Right ventricle myocardium inferior (tissue), 1 donor: ENCODE measurements around the gene IMPA2. TPM values are rescaled to one million over a fixed set of nuclear protein-coding genes. Genes with fewer than 3 reads are reported as not detected.
"Not testable (repeated sequence)": the region's sequence is repeated elsewhere in the genome, so short reads cannot be mapped to it uniquely, and the experiment has no call there.

Experiments
- ATAC-seq: fragments of 200-7000 bp; cut with Tn5 transposase; one replicate; pipeline ENCODE4 v1.9.1; 2020; ENCODE audit warnings: mild to moderate bottlenecking, moderate library complexity
- DNase-seq: peaks from one replicate; pipeline ENCODE4 v3.0.0; 2021; ENCODE audit errors: missing footprints
- intact Hi-C: fragments of 100-400 bp; cut with DNase I; formaldehyde crosslinking; loops from one replicate; pipeline ENCODE4 v1.11.0; 2022
- total RNA-seq: library from RNA; stranded (reverse); fragmentation: NEBNext Ultra II Directional; extraction: Animal tissue kit (Norgen Biotek cat#: 25700); gene quantifications from one replicate; pipeline ENCODE4 v1.2.1, GENCODE V29; 2021
- donor health status: DM: no; HTN: yes; CAD: no; lungs with severe emphysema.

Gene IMPA2
- total RNA-seq, 1 donor from 2014 or later = 82.8 TPM

GRCh38 chr18:11957636-11958035, 23.7 kb upstream of the IMPA2 start:
- no peak for ATAC-seq
- no peak for DNase-seq
- intact Hi-C loops = no loop called here

GRCh38 chr18:11959651-11960050, 21.7 kb upstream of the IMPA2 start:
- intact Hi-C loops, ATAC-seq, DNase-seq: not testable (repeated sequence)

DNA sequence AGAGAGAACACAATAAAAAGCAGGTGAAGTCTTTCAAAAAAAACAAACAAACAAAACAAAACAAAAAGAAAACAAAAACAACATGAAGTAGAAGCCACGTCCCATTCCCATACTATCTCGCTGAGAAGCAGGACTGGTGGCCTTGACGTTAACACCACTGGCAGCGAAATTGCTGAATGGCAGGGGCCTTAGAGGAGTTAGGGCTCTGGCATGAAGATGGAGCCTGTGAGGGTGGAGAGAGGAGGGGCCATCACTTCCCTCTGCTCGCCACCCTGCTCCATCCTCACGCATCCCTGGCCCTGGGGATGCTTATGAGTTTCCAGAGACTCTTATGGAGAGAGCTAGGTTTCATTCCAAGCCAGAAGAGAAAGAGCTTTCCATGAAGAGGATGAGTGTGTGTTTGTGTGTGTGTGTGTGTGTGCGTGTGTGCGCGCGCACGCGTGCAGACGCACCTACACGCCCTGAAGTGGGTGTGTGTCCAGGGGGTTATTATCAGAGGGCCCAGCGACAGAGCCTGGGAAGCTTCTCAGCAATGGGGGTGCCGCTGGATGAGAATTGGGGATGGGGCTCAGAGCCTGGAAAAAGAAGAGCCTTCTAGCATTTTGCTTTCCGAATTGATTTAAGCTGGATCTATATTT, 20.4 kb upstream of the IMPA2 start:
- intact Hi-C loops = no loop called here
- no peak for DNase-seq
- ATAC-seq = no peak

GRCh38 chr18:11962597-11962996, 18.7 kb upstream of the IMPA2 start:
- intact Hi-C loops = no loop called here
- DNase-seq (no peak), ATAC-seq (no peak)

DNA sequence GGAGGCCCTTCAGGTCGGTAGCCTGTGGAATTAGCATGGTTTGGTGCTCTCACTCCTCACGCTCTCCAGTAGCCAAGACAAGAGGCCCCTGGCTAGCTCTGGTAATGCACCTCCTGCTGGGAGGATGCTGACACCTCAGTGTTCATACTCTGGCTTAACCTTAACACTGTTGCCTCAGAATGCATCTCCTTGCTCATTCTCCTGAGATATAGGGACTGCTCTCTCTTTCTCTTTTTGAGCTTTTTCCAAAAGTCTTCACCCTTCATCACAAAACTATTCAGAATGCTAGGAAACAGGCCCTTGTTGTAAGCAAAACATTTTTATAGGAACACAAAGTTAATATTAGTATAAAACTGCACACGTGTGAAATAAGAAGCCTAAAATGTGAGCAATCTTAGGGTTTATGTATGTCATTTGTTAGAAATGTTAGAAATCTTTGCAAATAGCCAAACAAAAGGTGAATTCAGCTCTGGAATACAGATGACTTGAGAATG, 17.3 kb upstream of the IMPA2 start:
- DNase-seq (no peak), ATAC-seq (no peak)
- intact Hi-C loops = no loop called here

- ATAC-seq (no peak), DNase-seq (no peak)
- intact Hi-C loops = no loop called here
These were observed 11.1 kb upstream of the IMPA2 start for GRCh38 chr18:11969904-11970835.

DNA sequence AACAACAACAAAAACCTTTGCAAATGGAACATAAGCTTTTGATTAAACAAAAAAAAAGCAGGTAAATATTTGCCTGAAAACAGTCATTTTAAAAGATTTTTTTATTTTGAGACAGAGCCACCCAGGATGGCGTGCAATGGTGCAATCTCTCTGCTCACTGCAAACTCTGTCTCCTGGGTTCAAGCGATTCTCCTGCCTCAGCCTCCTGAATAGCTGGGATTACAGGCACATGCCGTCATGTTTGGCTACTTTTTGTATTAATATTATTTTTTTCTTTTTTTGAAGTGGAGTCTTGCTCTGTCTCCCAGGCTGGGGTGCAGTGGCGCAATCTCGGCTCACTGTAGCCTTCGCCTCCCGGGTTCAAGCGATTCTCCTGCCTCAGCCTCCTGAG, 10.5 kb upstream of the IMPA2 start:
- intact Hi-C loops, ATAC-seq, DNase-seq: not testable (repeated sequence)

GRCh38 chr18:11972371-11973174, 8.7 kb upstream of the IMPA2 start:
- intact Hi-C loops = no loop called here
- DNase-seq (no peak), ATAC-seq (no peak)

DNA sequence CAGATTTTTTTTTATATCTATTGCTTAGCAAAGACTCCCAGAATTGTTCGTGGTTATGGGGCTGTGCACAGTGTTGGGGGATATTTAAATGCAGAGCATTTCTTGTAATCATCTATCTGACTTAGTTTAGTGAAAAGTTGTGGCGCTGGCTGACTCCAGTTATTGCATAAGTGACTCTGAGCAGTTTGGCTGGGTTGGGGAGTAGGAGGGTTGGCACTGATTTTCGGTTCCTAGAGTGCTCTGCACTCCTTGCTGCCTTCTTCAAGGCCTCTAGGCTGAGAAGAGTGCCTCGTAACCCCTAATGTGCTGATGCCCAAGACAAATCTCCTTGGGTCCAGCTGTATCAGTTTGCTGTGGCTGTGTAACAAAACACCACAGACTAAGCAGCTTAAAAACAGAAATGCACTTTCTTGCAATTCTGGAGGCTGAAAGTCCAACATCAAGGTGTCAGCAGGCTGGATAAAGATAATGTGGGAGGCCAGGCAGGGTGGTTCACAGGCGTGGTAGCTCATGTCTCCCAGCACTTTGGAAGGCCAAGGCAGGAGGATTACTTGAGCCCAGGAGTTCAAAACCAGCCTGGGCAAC, 6.5 kb upstream of the IMPA2 start:
- ATAC-seq (no peak), DNase-seq (no peak)
- intact Hi-C loops = no loop called here

- intact Hi-C loops = no loop called here
- ATAC-seq (no peak), DNase-seq (no peak)
These were observed 5.6 kb upstream of the IMPA2 start for GRCh38 chr18:11975723-11976122.

DNA sequence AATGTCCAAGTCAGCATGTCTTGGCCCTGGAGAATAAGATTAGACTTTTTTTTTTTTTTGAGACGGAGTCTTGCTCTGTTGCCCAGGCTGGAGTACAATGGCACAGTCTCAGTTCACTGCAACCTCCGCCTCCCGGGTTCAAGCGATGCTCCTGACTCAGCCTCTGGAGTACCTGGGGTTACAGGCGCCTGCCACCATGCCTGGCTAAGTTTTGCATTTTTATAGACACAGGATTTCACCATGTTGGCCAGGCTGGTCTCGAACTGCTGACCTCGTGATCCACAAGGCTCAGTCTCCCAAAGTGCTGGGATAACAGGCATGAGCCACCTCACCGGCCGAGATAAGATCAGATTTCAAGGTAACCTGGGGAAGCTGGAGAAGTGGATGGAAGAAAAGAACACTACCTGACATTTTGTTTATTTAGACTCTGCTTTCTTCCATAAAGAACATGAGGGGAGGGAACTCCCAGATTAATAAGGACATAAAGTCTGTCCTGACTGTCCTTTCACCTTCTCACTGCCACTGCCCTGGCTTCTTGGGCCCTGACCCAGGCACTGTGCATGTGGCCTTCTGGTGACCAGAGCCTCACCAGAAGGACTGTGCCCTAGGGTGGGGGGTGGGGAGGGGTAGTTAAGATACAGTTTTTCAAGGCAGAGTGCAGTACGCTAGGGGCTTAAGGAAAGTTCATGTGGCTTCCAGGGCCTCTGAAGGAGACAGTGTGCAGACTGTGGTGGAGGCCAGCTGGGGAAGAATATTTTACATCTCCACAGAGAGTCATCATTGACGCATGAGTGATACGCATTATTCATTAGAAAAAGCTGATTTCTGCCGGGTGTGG, 4.8 kb upstream of the IMPA2 start:
- no peak for ATAC-seq
- no peak for DNase-seq
- intact Hi-C loops = no loop called here

- intact Hi-C loops = no loop called here
- ATAC-seq (no peak), DNase-seq (no peak)
These were observed 4.2 kb upstream of the IMPA2 start for GRCh38 chr18:11977153-11977466.

- intact Hi-C loops = no loop called here
- DNase-seq = no peak
- ATAC-seq = no peak
These were observed 2.4 kb upstream of the IMPA2 start for GRCh38 chr18:11978956-11979355.

GRCh38 chr18:11980163-11980493, 1.2 kb upstream of the IMPA2 start:
- no peak for DNase-seq
- ATAC-seq = no peak
- intact Hi-C loops = loop anchor here (2.0 to 10.0 kb wide), 3 partner anchors 71 to 395 kb away; partner anchors contain the start of genes AFG3L2, CHMP1B and MPPE1

- DNase-seq (peak; percentile 99), ATAC-seq (peak; percentile 96)
- intact Hi-C loops = loop anchor here (1.0 to 10.0 kb wide), 4 partner anchors 33 to 394 kb away; partner anchors contain the start of genes AFG3L2, CHMP1B and MPPE1
These were observed 664 bp upstream of the IMPA2 start for GRCh38 chr18:11980494-11981191.

DNA sequence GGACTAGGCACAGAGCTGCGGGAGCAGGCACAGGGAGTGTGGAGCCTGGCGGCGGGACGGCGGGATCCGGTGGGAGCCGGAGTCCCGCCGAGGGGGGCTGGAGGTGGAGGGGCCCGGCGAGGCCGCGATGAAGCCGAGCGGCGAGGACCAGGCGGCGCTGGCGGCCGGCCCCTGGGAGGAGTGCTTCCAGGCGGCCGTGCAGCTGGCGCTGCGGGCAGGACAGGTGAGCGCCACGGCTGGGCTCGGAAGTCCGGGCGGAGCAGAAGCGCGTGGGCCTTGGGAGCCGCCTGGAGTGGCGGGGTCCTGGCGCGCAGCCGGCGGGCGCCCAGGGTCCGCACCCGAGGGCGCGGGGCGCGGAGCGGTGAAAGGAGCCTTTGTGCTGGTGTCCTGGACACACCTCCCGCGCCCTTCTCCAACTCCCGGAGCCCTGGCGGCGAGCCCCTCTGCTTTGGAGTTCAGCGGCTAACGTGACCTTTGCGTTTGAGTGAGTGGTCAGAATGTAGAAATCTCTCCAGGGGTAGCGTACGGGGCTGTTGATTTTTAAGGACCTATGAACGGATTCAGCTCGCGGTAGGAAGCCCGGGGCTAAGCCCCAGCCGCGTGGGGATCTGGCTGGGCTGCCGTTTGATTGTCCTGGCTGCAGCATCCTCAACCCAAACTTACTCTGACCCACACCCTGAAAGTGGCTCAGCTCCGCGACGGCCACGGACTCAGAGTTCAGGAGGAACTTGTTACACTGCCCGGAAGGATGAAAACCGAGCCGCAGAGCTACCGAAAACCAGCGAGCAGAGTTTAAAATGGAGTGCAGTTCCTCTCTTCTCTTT, 448 bp downstream of the IMPA2 start:
- ATAC-seq (no peak), DNase-seq (peak; percentile 83)
- intact Hi-C loops = loop anchor here (1.0 to 10.0 kb wide), 4 partner anchors 34 to 393 kb away; partner anchors contain the start of genes AFG3L2, CHMP1B and MPPE1

DNA sequence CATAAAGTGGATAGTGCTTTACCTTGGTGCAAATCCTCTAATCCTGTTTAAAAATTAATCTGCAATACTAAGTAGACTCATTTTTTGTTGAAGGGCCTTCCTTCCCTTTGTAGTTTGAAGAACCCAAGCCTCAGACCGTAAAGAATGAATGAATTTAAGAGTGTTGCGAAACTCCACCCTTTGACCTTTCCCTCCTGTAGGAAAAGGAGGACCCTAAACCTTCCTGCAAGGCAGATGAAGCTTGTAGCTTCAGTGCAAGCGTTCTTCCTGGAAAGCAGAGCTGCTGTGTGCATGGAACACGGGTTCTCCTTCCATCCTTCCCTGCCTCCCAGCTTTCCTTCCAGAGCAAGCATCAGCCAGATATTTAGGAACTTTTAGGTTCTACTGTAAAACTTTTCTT, 1.7 kb downstream of the IMPA2 start:
- intact Hi-C loops = loop anchor here (5.0 to 10.0 kb wide), 2 partner anchors 131 to 392 kb away; partner anchors contain the start of genes AFG3L2 and CHMP1B
- no peak for ATAC-seq
- DNase-seq = no peak
